SU-DHL-6 (cell line): ENCODE data around the gene ATP4A.

ENCODE experiments used
- EZH2phosphoT487 ChIP-seq: fragments of 200-600 bp; sonication (generic), shearing (Covaris generic); conservative IDR thresholded peaks from 2 replicates; pipeline ENCODE4 v1.6.1; 2018; ENCODE audit warnings: mild to moderate bottlenecking, antibody characterized with exemption, low read length, moderate library complexity, mixed read lengths
- TF ChIP-seq, protein P1 (sequence below): fragments of 200-600 bp; sonication (generic); IDR thresholded peaks from one replicate; pipeline ENCODE4 v1.5.1; 2017; ENCODE audit warnings: antibody characterized with exemption, mild to moderate bottlenecking, low read length, moderate library complexity; ENCODE audit not compliant: insufficient read depth, poor library complexity, severe bottlenecking

DNA sequence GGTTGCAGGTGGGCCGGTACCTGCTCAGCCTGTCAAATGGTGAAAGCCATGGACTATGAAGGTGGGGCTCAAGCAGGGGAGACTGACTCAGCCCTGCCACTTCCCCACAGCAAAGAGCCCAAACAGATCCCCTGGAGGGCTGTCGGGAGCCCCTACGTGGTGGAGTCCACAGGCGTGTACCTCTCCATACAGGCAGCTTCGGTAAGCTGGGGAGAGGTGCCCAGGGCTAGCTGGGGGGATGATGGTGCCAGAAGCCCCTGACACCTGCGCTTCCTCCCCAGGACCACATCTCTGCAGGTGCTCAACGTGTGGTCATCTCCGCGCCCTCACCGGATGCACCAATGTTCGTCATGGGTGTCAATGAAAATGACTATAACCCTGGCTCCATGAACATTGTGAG is 21.2 kb downstream of the ATP4A start:
- TF ChIP-seq, protein P1, sequence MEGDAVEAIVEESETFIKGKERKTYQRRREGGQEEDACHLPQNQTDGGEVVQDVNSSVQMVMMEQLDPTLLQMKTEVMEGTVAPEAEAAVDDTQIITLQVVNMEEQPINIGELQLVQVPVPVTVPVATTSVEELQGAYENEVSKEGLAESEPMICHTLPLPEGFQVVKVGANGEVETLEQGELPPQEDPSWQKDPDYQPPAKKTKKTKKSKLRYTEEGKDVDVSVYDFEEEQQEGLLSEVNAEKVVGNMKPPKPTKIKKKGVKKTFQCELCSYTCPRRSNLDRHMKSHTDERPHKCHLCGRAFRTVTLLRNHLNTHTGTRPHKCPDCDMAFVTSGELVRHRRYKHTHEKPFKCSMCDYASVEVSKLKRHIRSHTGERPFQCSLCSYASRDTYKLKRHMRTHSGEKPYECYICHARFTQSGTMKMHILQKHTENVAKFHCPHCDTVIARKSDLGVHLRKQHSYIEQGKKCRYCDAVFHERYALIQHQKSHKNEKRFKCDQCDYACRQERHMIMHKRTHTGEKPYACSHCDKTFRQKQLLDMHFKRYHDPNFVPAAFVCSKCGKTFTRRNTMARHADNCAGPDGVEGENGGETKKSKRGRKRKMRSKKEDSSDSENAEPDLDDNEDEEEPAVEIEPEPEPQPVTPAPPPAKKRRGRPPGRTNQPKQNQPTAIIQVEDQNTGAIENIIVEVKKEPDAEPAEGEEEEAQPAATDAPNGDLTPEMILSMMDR = no peak
- TF ChIP-seq EZH2phosphoT487 = no peak
